Endothelial cell of umbilical vein (primary cell): Measurements from ENCODE around the gene SYT6. TPM values are rescaled to one million over a fixed set of nuclear protein-coding genes. Genes with fewer than 3 reads are reported as not detected.

Experiments
- BruUV-seq: library from RNA; stranded (reverse); fragments of 400-500 nt; replicated peaks from 2 replicates; lab custom pipeline; 2021; lab: Mats Ljungman, UMichigan
- CTCF ChIA-PET: fragments of 300-600, 350-600 bp; sonication (Branson Sonifier 250); formaldehyde crosslinking; loops from one replicate; lab custom pipeline; 2021; ENCODE audit warnings: antibody characterized with exemption, inconsistent platforms; lab: Charles Lee
- POLR2A ChIA-PET: fragments of 300-600, 350-600 bp; sonication (Branson Sonifier 250); formaldehyde crosslinking; loops from one replicate; lab custom pipeline; 2021; ENCODE audit warnings: antibody characterized with exemption, inconsistent platforms; lab: Charles Lee
- DNase-seq: peaks from one replicate; pipeline ENCODE4 v3.0.0-alpha.2; 2011; ENCODE audit warnings: low read depth, low spot score
- FAIRE-seq: peaks from 2 replicates; lab custom pipeline; 2011; peaks lifted over from hg19 to GRCh38; lab: Jason Lieb, UNC
- H2AFZ ChIP-seq: 2 replicates; pipeline ENCODE4 v1.6.0; 2012; ENCODE audit warnings: low read depth, low read length, control low read depth, inconsistent platforms
- H3K27ac ChIP-seq: 2 replicates; pipeline ENCODE4 v1.5.1; 2011; ENCODE audit warnings: low read depth, mild to moderate bottlenecking, control low read depth, low read length, moderate library complexity; ENCODE audit not compliant: insufficient read depth
- H3K27me3 ChIP-seq, 2 experiments: 2 replicates each; pipeline versions ENCODE4 v1.6.0 to v1.6.1; 2011; ENCODE audit warnings: low read length in 2 of 2, mixed read lengths in 1 of 2; ENCODE audit not compliant: control insufficient read depth in 2 of 2, insufficient read depth in 2 of 2
- H3K36me3 ChIP-seq, 2 experiments: 2 replicates in 1 of 2; 3 replicates in 1 of 2; pipeline ENCODE4 v1.5.1; 2011; ENCODE audit warnings: low read length in 2 of 2, mild to moderate bottlenecking in 1 of 2, moderate library complexity in 1 of 2; ENCODE audit not compliant: control insufficient read depth in 2 of 2, insufficient read depth in 2 of 2; ENCODE audit errors: extremely low read depth in 1 of 2
- H3K4me1 ChIP-seq: 3 replicates; pipeline ENCODE4 v1.5.1; 2011; ENCODE audit warnings: mild to moderate bottlenecking, low read length; ENCODE audit not compliant: control insufficient read depth, insufficient read depth; ENCODE audit errors: extremely low read depth
- H3K4me2 ChIP-seq: 2 replicates; pipeline ENCODE4 v1.6.1; 2011; ENCODE audit warnings: low read length, control low read depth, mixed read lengths; ENCODE audit not compliant: insufficient read depth
- H3K4me3 ChIP-seq, 3 experiments: fragments of 200-600 bp in 1 of 3; sonication (generic), shearing (Covaris generic) in 1 of 3; replicated peaks in 1 of 3; 2 replicates each; pipeline ENCODE4 v1.5.1; 2011 to 2016; ENCODE audit warnings: control low read depth in 3 of 3, low read length in 3 of 3, mild to moderate bottlenecking in 2 of 3, inconsistent platforms in 1 of 3, low read depth in 1 of 3, moderate library complexity in 1 of 3; ENCODE audit not compliant: insufficient read depth in 1 of 3
- H3K79me2 ChIP-seq: 2 replicates; pipeline ENCODE4 v1.6.0; 2012; ENCODE audit warnings: low read length, inconsistent platforms; ENCODE audit not compliant: control insufficient read depth, insufficient read depth
- H3K9ac ChIP-seq: replicated peaks from 2 replicates; pipeline ENCODE3; 2011; ENCODE audit warnings: low read length, control low read depth; ENCODE audit not compliant: insufficient read depth; ENCODE audit errors: extremely low read depth
- H3K9me1 ChIP-seq: replicated peaks from 3 replicates; pipeline ENCODE4 v1.6.0; 2011; ENCODE audit warnings: mild to moderate bottlenecking, low read length; ENCODE audit not compliant: control insufficient read depth, insufficient read depth; ENCODE audit errors: extremely low read depth
- H3K9me3 ChIP-seq: replicated peaks from 2 replicates; pipeline ENCODE4 v1.5.1; 2012; ENCODE audit warnings: low read length, inconsistent platforms; ENCODE audit not compliant: control insufficient read depth, insufficient read depth
- H4K20me1 ChIP-seq: replicated peaks from 2 replicates; pipeline ENCODE3; 2011; ENCODE audit warnings: mild to moderate bottlenecking, low read length; ENCODE audit not compliant: control insufficient read depth, insufficient read depth; ENCODE audit errors: extremely low read depth
- EZH2 ChIP-seq: IDR thresholded peaks from 2 replicates; pipeline ENCODE4 v1.6.1; 2012; ENCODE audit warnings: borderline replicate concordance, low read depth, mild to moderate bottlenecking, moderate library complexity, low read length, inconsistent platforms; ENCODE audit not compliant: severe bottlenecking
- FOS ChIP-seq: IDR thresholded peaks from 2 replicates; pipeline ENCODE4 v1.6.1; 2011; ENCODE audit warnings: mild to moderate bottlenecking, low read length, moderate library complexity, borderline replicate concordance; ENCODE audit not compliant: insufficient read depth
- GATA2 ChIP-seq: IDR thresholded peaks from 2 replicates; pipeline ENCODE4 v1.7.0; 2011; ENCODE audit warnings: low read depth, mild to moderate bottlenecking, moderate library complexity, mixed read lengths, low read length; ENCODE audit not compliant: insufficient read length, insufficient read depth
- JUN ChIP-seq: IDR thresholded peaks from 2 replicates; pipeline ENCODE4 v1.6.1; 2011; ENCODE audit warnings: borderline replicate concordance, low read depth; ENCODE audit not compliant: insufficient read length, insufficient read depth
- MYC ChIP-seq: IDR thresholded peaks from one replicate; pipeline ENCODE4 v1.6.1; 2011; ENCODE audit warnings: mild to moderate bottlenecking, low read depth, low read length
- POLR2A ChIP-seq: IDR thresholded peaks from 2 replicates; pipeline ENCODE4 v1.6.1; 2012; ENCODE audit warnings: low read depth, mild to moderate bottlenecking, control low read depth, low read length
- POLR2AphosphoS5 ChIP-seq: IDR thresholded peaks from 2 replicates; pipeline ENCODE4 v1.6.1; 2012; ENCODE audit warnings: low read depth, mild to moderate bottlenecking, control low read depth, low read length, moderate library complexity; ENCODE audit not compliant: insufficient read depth
- dilution Hi-C: fragments of 300-500 bp; cut with MboI; formaldehyde crosslinking; loops from one replicate; pipeline ENCODE4 v1.15.0; 2019; ENCODE audit warnings: low sequenced_read_pairs; ENCODE audit not compliant: extremely low pct_ligation_motif_present
- intact Hi-C: fragments of 100-400 bp; cut with micrococcal nuclease; formaldehyde crosslinking; loops from one replicate; pipeline ENCODE4 v1.10.0; 2022
- polyA plus RNA-seq, 4 experiments: library from polyadenylated mRNA; depleted of rRNA in 3 of 4; stranded (reverse) in 3 of 4; unstranded in 1 of 4; fragments of >200 nt; gene quantifications; 2 replicates each; pipeline versions ENCODE4 v1.2.1 to v1.2.3, GENCODE V29; 2011 to 2012; ENCODE audit warnings: missing spikeins in 1 of 4
- total RNA-seq: library from RNA; stranded (reverse); gene quantifications from 2 replicates; pipeline ENCODE4 v1.2.3, GENCODE V29; 2021
- TF ChIP-seq, protein P1 (sequence below): IDR thresholded peaks from 2 replicates; pipeline ENCODE4 v1.6.1; 2011; ENCODE audit not compliant: insufficient read depth, insufficient read length
- TF ChIP-seq, protein P2 (sequence below), 2 donors: IDR thresholded peaks; 1 replicate in 1 of 2; 2 replicates in 1 of 2; pipeline ENCODE4 v1.5.1; 2011; ENCODE audit warnings: low read length in 2 of 2, mild to moderate bottlenecking in 2 of 2, moderate library complexity in 2 of 2, control low read depth in 1 of 2, inconsistent platforms in 1 of 2, low read depth in 1 of 2; ENCODE audit not compliant: insufficient read depth in 1 of 2; ENCODE audit errors: extremely low read depth in 1 of 2

SYT6 gene
- total and polyA plus RNA-seq, 2 donors (not counting 3 experiments of a cell fraction or from before 2014, with no cell fraction given): 0.04 TPM; not detected in 1

DNA sequence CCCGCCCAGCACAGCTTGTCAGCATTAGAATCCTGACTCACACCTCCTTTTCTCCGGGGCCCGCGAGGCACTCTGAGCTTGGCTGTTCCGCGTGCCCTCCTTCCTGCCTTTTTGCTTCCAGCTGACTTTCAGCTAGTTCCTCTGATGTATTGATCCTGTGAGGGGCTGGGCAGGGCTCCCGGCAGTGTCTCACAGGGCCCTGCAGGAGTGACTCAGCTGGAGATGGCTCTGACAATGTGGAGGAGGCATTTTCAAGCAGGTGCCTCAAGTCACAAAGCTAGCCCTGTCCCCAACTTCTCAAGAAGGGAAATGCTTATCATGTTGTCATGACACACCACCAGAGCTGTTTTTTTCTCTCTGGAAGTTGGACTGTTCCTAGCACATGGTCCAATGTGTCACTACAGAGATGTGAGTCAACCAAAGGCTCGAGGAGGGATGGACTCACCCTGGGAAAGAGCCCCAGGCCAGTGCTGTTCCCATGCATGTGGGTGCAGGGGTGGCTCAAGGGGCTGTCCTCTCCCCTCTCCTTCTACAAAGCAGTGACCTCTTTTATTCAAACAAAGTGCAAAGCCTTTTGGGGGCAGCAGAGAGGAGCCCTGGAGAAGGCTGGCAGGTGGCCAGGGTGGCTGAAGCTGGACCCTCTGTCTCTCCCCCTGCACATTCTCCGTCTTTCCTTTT, 30.6 kb downstream of the SYT6 start:
- intact Hi-C loops: no loop called here
- CTCF ChIA-PET: no interaction called here
- no peaks in the 10 kb centered on the region for H3K79me2 ChIP-seq
- no peak overlapping the region for H3K4me3 ChIP-seq
- DNase-seq (no peak), FAIRE-seq (no peak)
- POLR2A ChIA-PET: no interaction called here
- H4K20me1 ChIP-seq: no peaks in the 10 kb centered on the region
- H3K4me2 ChIP-seq: no peak overlapping the region
- BruUV-seq: no TSS peak
- TF ChIP-seq FOS (no peak), POLR2A (no peak), EZH2 (no peak), POLR2AphosphoS5 (no peak), MYC (no peak), GATA2 (no peak), JUN (no peak)
- TF ChIP-seq, protein P1, sequence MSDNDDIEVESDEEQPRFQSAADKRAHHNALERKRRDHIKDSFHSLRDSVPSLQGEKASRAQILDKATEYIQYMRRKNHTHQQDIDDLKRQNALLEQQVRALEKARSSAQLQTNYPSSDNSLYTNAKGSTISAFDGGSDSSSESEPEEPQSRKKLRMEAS: no peak
- TF ChIP-seq, protein P2, sequence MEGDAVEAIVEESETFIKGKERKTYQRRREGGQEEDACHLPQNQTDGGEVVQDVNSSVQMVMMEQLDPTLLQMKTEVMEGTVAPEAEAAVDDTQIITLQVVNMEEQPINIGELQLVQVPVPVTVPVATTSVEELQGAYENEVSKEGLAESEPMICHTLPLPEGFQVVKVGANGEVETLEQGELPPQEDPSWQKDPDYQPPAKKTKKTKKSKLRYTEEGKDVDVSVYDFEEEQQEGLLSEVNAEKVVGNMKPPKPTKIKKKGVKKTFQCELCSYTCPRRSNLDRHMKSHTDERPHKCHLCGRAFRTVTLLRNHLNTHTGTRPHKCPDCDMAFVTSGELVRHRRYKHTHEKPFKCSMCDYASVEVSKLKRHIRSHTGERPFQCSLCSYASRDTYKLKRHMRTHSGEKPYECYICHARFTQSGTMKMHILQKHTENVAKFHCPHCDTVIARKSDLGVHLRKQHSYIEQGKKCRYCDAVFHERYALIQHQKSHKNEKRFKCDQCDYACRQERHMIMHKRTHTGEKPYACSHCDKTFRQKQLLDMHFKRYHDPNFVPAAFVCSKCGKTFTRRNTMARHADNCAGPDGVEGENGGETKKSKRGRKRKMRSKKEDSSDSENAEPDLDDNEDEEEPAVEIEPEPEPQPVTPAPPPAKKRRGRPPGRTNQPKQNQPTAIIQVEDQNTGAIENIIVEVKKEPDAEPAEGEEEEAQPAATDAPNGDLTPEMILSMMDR (IDR thresholded peaks at IDR 0.05; ENCODE audit: extremely low read depth in 1 of 2, insufficient read depth in 1 of 2, low read depth in 1 of 2, low read length in 2 of 2): no peak
- H3K27me3 ChIP-seq: no peaks in the 10 kb centered on the region
- no peak overlapping the region for H2AFZ ChIP-seq
- no peaks in the 10 kb centered on the region for H3K9me3 ChIP-seq
- H3K4me1 ChIP-seq: no peaks in the 10 kb centered on the region
- dilution Hi-C loops: no loop called here
- H3K9ac ChIP-seq: no peak overlapping the region
- no peak overlapping the region for H3K27ac ChIP-seq
- H3K9me1 ChIP-seq: no peaks in the 10 kb centered on the region
- H3K36me3 ChIP-seq: no peaks in the 10 kb centered on the region
